GM23248 (cell line): ENCODE measurements around the gene CHN1. TPM values are rescaled to one million over a fixed set of nuclear protein-coding genes. Genes with fewer than 3 reads are reported as not detected.

Source experiments
- DNase-seq: peaks from one replicate; pipeline ENCODE4 v3.0.0-alpha.2; 2015
- H2AFZ ChIP-seq: fragments of 200-600 bp; sonication (generic); 2 replicates; pipeline ENCODE4 v1.6.1; 2016; ENCODE audit warnings: antibody characterized with exemption
- H3F3A ChIP-seq: fragments of 200-600 bp; sonication (generic); 2 replicates; pipeline ENCODE4 v1.6.1; 2016; ENCODE audit warnings: mild to moderate bottlenecking, antibody characterized with exemption, mixed run types; ENCODE audit not compliant: insufficient read depth
- H3K27ac ChIP-seq: fragments of 200-600 bp; sonication (generic); 2 replicates; pipeline ENCODE4 v1.5.1; 2016; ENCODE audit warnings: mild to moderate bottlenecking
- H3K27me3 ChIP-seq: fragments of 200-600 bp; sonication (generic); replicated peaks from 2 replicates; pipeline ENCODE4 v1.6.1; 2016; ENCODE audit warnings: mild to moderate bottlenecking; ENCODE audit not compliant: insufficient read depth
- H3K36me3 ChIP-seq: fragments of 200-600 bp; sonication (generic); 2 replicates; pipeline ENCODE4 v1.6.1; 2016; ENCODE audit warnings: low read depth, mild to moderate bottlenecking
- H3K4me1 ChIP-seq: fragments of 200-600 bp; sonication (generic); 2 replicates; pipeline ENCODE4 v1.6.1; 2016; ENCODE audit warnings: mild to moderate bottlenecking; ENCODE audit not compliant: insufficient read depth
- H3K4me2 ChIP-seq: fragments of 200-600 bp; sonication (generic); one replicate; pipeline ENCODE4 v1.6.1; 2016; ENCODE audit warnings: mild to moderate bottlenecking; ENCODE audit not compliant: unreplicated experiment
- H3K4me3 ChIP-seq: fragments of 200-600 bp; sonication (generic); 2 replicates; pipeline ENCODE4 v1.5.1; 2016; ENCODE audit warnings: mild to moderate bottlenecking
- H3K79me2 ChIP-seq: fragments of 200-600 bp; sonication (generic); 2 replicates; pipeline ENCODE4 v1.6.1; 2016; ENCODE audit warnings: mild to moderate bottlenecking; ENCODE audit not compliant: insufficient read depth
- H3K9ac ChIP-seq: fragments of 200-600 bp; sonication (generic); 2 replicates; pipeline ENCODE4 v1.6.1; 2016; ENCODE audit warnings: mild to moderate bottlenecking
- H3K9me2 ChIP-seq: fragments of 200-600 bp; sonication (generic); 2 replicates; pipeline ENCODE4 v1.6.1; 2016; ENCODE audit warnings: mixed run types, mild to moderate bottlenecking, moderate library complexity; ENCODE audit not compliant: insufficient read depth
- H3K9me3 ChIP-seq: fragments of 200-600 bp; sonication (generic); one replicate; pipeline ENCODE4 v1.6.1; 2017; ENCODE audit warnings: low read depth
- H4K20me1 ChIP-seq: fragments of 200-600 bp; sonication (generic); 2 replicates; pipeline ENCODE4 v1.6.0; 2016; ENCODE audit not compliant: insufficient read depth
- EZH2 ChIP-seq: fragments of 200-600 bp; sonication (generic); IDR thresholded peaks from 2 replicates; pipeline ENCODE4 v1.6.1; 2018; ENCODE audit warnings: antibody characterized with exemption, mild to moderate bottlenecking; ENCODE audit not compliant: insufficient read depth, poor library complexity, severe bottlenecking
- EZH2phosphoT487 ChIP-seq: fragments of 200-600 bp; sonication (generic); IDR thresholded peaks from 2 replicates; pipeline ENCODE4 v1.6.1; 2018; ENCODE audit warnings: antibody characterized with exemption, moderate library complexity, mild to moderate bottlenecking, low read depth; ENCODE audit not compliant: insufficient read depth
- WGBS, 2 experiments: methylation state at CpG; one replicate each; pipeline ENCODE4 v1.1.6; 2015 to 2017; ENCODE audit warnings: low lambda C conversion rate in 2 of 2, low coverage in 1 of 2; ENCODE audit errors: missing lambda C conversion rate in 2 of 2; 5-methylcytosine and 5-hydroxymethylcytosine counted together
- in situ Hi-C: fragments of 300-500 bp; cut with MboI; formaldehyde crosslinking; loops from 2 replicates; pipeline ENCODE4 v1.15.0; 2020
- polyA plus RNA-seq: library from polyadenylated mRNA; unstranded; fragments of >200 nt; fragmentation: Nextera tagmentation; extraction: Ambion mirVana; gene quantifications from 2 replicates; pipeline ENCODE4 v1.2.1, GENCODE V29; 2016
- total RNA-seq: library from RNA; depleted of rRNA; stranded (reverse); fragments of >200 nt; shearing (Covaris generic); gene quantifications from 2 replicates; pipeline ENCODE4 v1.2.3, GENCODE V29; 2014

CHN1 gene
- total and polyA plus RNA-seq, 2 experiments from 2014 or later = 115 to 130 TPM

DNA sequence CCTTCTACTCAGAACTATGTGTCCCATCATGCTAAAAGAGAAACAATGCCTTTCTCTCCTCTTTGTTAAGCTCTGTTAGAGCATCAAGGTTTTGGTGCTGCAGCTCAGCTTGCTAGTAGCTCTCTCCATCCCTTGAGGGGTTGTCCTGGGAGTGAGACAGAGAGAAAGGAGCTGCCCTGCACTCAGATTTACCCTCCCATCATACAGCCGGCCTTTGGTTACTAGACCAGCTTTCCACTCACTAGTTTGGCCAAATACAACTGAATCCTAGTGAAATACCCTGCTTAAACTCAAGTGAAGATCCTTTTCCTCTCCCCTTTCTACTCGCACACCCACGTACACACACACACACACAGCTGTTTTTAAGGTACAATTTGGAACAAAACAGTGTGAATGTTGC is 2.3 kb upstream of the CHN1 start:
- 91 to 95% methylated on average over 3 of the region's 3 CpGs for WGBS, 2 experiments
- H2AFZ ChIP-seq = no peak overlapping the region
- H3K4me2 ChIP-seq = no peak overlapping the region
- H3K9ac ChIP-seq = no peak overlapping the region
- peaks cover 16% of the 10 kb centered on the region; the same call in 1 of the 2 replicates for H3K27me3 ChIP-seq
- 0 out of 2 replicates have a peak, but pooled peaks cover 11% of the 10 kb centered on the region for H3F3A ChIP-seq
- H3K36me3 ChIP-seq = no peaks in the 10 kb centered on the region
- H3K79me2 ChIP-seq = no peaks in the 10 kb centered on the region
- in situ Hi-C loops = no loop called here
- TF ChIP-seq EZH2 (no peak), EZH2phosphoT487 (no peak)
- no peak overlapping the region for H3K4me3 ChIP-seq
- H4K20me1 ChIP-seq = no peaks in the 10 kb centered on the region
- H3K4me1 ChIP-seq = peaks cover 5% of the 10 kb centered on the region; the same call in 1 of the 2 replicates
- no peaks in the 10 kb centered on the region for H3K9me3 ChIP-seq
- no peak for DNase-seq
- H3K9me2 ChIP-seq = no peaks in the 10 kb centered on the region
- no peak overlapping the region for H3K27ac ChIP-seq

DNA sequence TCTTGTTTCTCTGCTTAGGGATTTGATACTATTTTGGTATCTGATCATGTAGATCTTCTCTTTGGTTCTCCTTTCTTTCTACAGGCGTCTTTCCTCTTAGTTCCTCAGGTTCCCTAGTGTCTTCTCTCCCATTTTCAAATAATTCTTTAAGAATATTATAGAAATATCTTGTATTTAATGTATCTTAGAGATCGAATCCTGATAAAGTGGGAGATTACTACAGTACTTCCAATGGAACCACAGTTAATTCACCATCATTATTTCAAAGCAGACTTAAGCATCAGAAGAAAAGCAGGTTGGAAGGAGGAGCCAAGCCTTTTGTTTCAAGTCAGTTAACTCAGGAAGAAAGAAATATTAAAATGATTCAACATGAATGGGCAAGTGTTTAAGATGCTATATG is 1.1 kb upstream of the CHN1 start:
- H3K27me3 ChIP-seq = peaks cover 16% of the 10 kb centered on the region; the same call in 1 of the 2 replicates
- no peaks in the 10 kb centered on the region for H3K79me2 ChIP-seq
- TF ChIP-seq EZH2 (no peak), EZH2phosphoT487 (no peak)
- H3K36me3 ChIP-seq = no peaks in the 10 kb centered on the region
- H3K27ac ChIP-seq = no peak overlapping the region
- in situ Hi-C loops = no loop called here
- no peak overlapping the region for H3K4me3 ChIP-seq
- DNase-seq = no peak
- no peak overlapping the region for H2AFZ ChIP-seq
- no peak overlapping the region for H3K9ac ChIP-seq
- 0 out of 2 replicates have a peak, but pooled peaks cover 11% of the 10 kb centered on the region for H3F3A ChIP-seq
- H3K9me3 ChIP-seq = no peaks in the 10 kb centered on the region
- H3K4me1 ChIP-seq = peaks cover 5% of the 10 kb centered on the region; the same call in 1 of the 2 replicates
- WGBS, 2 experiments = 76 to 87% methylated on average over 2 of the region's 2 CpGs
- H3K9me2 ChIP-seq = no peaks in the 10 kb centered on the region
- H3K4me2 ChIP-seq = no peak overlapping the region
- H4K20me1 ChIP-seq = no peaks in the 10 kb centered on the region

DNA sequence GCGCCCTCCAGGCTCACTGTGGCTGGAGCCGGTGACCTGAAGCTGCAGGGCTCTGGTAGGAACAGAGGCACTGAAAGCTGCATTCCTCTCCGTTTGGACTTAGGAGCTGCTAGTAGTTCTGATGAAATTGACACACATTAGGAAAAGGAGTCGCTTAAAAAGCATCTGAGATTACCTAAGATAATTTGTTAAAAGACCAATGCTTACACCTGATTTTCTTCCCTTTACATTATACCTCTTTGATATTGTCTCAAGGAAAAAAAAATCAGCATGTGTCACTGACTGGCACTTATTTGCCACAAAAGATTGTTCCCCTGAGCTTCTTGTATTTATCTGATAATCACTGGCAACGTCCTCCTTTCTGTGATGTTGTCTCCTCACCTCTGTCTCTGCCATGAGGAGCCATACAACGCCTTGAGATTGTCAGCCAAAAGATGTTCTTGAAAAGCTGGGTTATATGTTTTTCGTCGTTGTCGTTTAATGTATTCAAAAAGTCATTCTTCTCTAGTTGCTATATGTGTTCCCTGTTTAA is 618 bp upstream of the CHN1 start:
- peak overlapping the region; percentile 80 for H3K4me3 ChIP-seq
- H3K27ac ChIP-seq = no peak overlapping the region
- H3K9ac ChIP-seq = peak overlapping the region; percentile 67
- no peaks in the 10 kb centered on the region for H3K9me3 ChIP-seq
- no peaks in the 10 kb centered on the region for H3K9me2 ChIP-seq
- no peak for TF ChIP-seq EZH2
- TF ChIP-seq EZH2phosphoT487 = no peak
- H3K27me3 ChIP-seq = peaks cover 16% of the 10 kb centered on the region; the same call in 1 of the 2 replicates
- no peaks in the 10 kb centered on the region for H3K36me3 ChIP-seq
- H3F3A ChIP-seq = 0 out of 2 replicates have a peak, but pooled peaks cover 11% of the 10 kb centered on the region
- peak overlapping the region; percentile 81 for H2AFZ ChIP-seq
- peak overlapping the region; percentile 75 for H3K4me2 ChIP-seq
- no peak for DNase-seq
- WGBS, 2 experiments = 52 to 53% methylated on average over 9 of the region's 9 CpGs
- H3K4me1 ChIP-seq = peaks cover 5% of the 10 kb centered on the region; the same call in 1 of the 2 replicates
- no peaks in the 10 kb centered on the region for H3K79me2 ChIP-seq
- H4K20me1 ChIP-seq = no peaks in the 10 kb centered on the region
- in situ Hi-C loops = no loop called here

DNA sequence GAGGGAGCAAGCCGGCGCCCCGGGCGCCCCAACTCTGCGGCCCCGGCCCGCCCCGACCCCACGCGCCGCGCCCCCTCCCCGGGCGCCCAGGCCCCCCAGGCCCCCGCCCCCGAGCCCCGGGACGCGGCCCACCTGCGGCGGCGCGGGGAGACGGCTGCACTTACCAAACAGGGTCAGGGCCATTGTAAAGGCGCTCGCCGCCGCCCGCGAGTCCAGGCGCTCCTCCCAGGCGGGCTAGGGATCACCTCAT is 526 bp downstream of the CHN1 start:
- WGBS, 2 experiments = 0 to 2% methylated on average over 1 to 23 of the region's 32 CpGs
- Histone ChIP-seq H3K4me1 (peaks cover 5% of the 10 kb centered on the region; the same call in 1 of the 2 replicates), H3K27me3 (peaks cover 16% of the 10 kb centered on the region; the same call in 1 of the 2 replicates), H4K20me1 (no peaks in the 10 kb centered on the region), H3K4me2 (peak overlapping the region; percentile 75), H3F3A (0 out of 2 replicates have a peak, but pooled peaks cover 11% of the 10 kb centered on the region), H3K79me2 (no peaks in the 10 kb centered on the region), H3K27ac (no peak overlapping the region), H3K36me3 (no peaks in the 10 kb centered on the region), H3K9ac (peak overlapping the region; percentile 67), H3K4me3 (peak overlapping the region; percentile 80), H3K9me2 (no peaks in the 10 kb centered on the region), H3K9me3 (no peaks in the 10 kb centered on the region), H2AFZ (peak overlapping the region; percentile 81)
- in situ Hi-C loops = no loop called here
- peak; percentile 57 for DNase-seq
- TF ChIP-seq EZH2phosphoT487 (no peak), EZH2 (no peak)
